Stimulated activated CD8-positive, alpha-beta memory T cell treated with anti-CD3 and anti-CD28 coated beads, Interleukin-2, amount 100 ng/mL, for 1 hour (primary cell): ENCODE results near the gene EGFLAM.

Experiments
- DNase-seq, 2 donors: peaks; one replicate each; pipeline ENCODE4 v3.0.0-alpha.2; 2020; ENCODE audit warnings: low read depth in 2 of 2

EGFLAM gene

DNA sequence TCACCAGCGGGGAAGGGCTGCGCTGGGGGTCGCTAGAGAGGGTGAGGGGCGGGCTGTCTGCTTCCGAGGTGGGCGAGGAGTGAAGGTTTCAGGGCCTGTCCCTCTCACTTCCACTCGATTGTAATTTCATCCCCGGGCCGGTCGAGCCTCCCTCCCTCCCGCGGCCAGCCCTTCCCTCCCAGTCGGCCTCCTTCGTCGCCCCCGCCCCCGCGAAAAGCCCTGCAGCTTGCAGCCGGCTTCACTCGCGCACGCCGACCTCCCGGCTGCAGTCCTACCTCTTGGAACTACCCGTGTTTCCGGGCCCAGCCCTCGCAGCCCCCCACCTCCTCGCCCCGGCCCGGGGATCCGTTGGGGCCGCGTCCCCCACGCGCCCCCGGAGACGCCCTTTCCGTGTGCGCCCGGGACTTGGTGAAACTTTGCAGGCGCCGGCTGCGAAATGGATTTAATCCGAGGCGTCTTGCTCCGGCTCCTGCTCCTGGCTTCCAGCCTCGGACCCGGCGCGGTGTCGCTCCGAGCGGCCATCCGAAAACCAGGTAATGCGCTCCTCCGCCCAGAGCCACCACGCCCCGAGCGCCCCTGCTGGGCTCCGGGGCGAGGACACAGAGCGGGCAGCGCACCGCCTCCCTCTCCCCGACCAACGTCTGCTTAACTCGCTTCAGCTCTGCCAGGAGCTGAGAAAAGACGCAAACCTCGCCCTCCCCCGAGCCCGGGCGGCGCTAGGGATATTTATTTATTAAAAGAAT is at the start of gene EGFLAM:
TSS of gene EGFLAM (plus strand) at position 241 of the 743 bp plus-strand sequence. CDS start at position 437, 196 bp downstream.
- no peak for DNase-seq

DNA sequence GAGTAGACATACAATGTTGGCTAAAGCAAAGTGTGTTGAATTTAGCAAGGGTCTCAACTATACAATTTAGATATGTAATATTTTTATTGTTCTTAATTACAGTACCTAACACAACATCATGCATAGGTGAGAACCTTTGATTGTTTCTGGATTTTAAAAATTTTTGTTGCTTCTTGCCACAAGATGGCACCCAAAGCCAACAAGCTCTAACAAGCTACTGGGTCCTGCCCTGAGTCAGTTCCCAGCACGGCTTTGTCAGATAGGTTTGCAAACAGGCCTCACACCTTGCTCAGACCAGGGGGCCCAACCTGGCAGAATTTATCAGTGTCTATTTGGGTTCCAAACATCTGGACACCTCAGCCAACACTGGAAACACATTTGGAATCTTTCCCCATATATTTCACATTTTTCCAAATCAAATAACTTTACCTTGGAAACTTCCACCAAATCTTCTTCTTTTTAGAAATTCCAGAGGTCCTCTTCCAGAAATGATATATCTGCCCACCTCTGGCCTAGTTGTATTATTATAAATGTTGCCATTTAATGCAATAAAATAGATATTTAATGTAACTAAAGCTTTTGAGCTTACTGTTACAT is 49.5 kb upstream of the EGFLAM start:
- DNase-seq, result no peak

DNA sequence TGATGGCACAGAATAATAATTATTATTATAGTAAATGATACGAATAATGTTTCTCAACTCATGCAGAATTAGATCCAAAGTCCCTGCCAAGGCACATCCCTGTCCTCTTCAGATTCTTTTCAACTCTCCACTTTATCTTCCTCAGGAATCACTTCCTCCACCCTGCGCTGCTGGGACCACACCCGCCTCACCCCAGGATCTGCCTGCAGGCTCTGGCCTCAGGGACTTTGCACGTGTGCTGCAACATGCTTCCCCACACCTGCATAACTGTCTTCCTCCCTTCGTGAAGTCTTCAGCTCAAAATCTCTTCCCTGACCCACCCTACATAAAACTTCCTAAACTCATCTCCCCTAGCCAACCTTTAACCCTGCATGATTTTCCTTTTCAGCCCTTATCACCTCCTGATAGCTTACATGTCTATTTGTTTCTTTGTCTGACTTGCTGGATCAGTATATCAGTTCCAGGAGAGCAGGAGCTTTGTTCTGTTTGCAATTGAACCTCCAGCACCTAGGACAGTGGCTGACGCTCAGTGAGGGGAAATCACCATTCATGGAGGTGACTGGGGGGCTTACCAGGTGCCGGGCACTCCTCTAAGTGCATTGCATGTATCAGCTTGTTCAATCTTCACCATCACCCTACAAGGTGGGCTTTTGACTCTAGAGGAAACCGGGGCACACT is 47.5 kb upstream of the EGFLAM start:
- no peak for DNase-seq

DNA sequence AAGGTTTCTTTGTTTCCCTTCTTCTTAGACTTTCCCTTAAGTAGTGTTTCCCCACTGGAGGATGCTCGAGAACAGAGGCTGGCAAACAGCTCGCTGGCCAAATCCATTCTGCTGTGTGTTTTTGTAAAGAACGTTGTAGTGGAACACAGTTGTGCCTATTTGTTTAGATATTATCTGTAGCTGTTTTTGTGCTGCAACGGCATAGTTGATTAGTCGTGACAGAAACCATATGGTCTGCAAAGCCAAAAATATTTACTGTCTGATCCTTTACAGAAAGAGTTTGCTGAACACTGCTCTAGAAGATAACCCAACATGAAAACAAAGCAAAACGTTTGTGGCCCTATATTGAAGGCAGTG is 47.0 kb upstream of the EGFLAM start:
- DNase-seq, result no peak

DNA sequence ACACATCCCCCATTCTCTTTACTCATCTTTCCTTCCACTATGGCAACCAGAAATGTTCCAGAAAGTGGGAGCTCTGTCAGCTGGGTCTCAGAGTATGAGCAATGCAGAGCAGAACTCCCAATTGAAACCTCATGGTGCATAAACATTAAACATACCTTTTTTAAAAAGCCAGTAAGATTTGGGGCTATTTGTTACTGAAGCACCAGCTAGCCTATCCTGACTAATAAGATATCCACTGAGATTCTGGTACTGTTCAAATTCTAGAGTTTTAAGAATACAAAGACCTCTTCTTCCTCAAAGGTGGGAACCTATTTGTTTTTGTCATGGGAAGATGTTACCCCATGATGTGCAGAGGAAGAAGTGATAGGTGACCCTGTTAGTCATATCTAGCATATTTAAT is 46.1 kb upstream of the EGFLAM start:
- DNase-seq, result no peak

DNA sequence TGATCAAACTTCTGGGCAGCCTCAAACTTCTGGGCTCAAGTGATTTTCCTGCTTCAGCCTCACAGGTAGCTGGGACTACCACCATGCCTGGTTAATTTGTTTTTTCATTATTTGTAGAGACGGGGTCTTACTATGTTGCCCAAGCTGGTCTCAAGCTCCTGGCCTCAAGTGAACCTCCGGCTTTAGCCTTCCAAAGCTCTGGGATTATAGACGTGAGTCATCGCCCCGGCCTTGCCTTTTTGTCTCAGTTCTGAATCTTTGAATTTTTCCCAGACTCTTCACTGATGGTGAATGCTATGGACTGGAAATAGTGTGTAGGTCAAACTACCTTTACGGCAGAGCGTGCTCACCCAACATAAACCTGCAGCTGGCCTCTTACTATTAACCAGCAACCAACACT is 32.3 kb upstream of the EGFLAM start:
- DNase-seq, result no peak

DNA sequence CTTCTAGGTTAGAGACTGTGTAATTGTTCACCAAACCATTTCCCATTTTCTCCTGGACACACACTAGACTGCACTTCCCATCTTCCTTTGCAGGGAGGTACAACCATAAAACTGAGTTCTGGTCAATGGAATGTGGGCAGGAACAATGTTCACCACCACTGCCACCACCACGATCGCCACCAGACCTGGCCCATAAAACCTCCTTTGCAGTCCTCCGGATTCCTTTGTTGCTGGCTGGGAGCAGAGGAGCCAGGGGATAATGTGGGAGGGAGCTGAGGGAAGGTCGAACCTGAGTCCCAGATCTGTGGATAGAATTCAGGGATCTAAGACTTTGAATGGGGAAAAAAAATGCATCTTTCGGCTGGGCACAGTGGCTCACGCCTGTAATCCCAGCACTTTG is 29.4 kb upstream of the EGFLAM start:
- no peak for DNase-seq

DNA sequence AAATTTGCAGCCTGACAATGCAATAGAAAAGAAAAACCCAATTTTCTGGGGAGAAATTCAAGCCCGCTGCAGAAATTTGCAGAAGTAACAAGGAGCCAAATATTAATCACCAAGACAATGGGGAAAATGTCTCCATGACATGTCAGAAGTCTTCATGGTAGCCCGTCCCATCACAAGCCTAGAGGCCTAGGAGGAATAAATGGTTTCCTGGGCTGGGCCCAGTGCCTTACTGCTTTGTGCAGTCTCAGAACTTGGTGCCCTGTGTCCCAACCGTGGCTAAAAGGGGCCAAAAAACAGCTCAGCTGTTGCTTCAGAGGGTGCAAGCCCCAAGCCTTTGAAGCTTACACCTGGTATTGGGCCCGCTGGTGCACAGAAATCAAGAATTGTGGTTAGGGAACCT is 23.6 kb upstream of the EGFLAM start:
- DNase-seq, result no peak

DNA sequence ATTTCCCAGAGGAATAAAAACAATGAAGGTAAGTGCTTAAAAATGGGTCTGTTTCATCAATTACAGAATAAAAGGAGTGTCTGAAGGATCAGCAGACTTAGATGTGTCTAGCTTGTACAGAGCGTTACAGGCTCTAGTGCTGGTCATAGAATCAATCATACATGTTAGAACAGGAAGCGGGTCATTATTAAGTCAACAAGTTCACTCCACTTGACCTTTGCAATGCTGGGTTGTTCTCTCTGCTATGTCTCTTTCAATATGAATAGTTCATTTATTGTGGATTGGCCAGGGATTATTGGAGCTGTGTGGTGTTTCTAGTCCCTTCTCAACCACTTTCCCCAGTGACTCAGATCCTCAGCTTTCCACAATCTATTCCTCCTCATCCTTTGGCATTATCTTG is 20.7 kb upstream of the EGFLAM start:
- no peak for DNase-seq

DNA sequence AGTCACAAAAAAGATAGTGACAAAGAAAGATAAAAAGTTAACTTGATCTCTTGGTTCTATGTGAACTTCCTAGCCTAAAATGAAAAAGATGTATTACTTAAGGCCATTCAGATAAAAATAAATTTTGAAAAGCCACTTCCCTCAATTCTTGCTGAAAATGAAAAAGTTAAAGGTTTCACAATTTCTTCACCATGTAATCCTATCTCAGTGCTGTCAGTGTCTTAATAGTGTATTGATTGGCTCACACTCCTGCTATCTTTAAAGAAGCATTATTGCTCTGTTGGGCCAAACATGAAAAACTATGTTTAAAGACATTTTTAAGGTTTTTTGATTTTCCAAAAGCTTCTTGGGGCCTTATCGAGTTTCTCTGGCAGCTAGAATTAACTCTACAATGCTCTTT is 18.1 kb upstream of the EGFLAM start:
- no peak for DNase-seq

DNA sequence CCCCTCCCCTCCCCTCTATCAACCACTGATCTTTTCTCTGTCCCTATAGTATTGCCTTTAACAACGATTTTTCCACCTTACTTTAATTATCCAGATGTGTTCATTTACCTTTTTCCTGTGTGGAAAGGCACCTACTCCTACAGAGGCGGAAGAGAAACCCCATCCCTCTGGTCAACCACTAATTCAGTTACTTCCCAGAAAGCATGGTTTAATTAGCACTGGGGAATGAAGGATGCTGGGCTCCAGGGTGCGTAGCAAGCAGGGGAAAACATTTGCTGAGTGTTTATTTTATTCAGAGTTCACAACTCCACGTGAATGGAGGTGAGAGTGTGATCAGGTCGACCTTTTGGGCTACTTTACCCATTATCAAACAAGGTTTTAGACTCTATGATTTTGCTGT is 16.7 kb upstream of the EGFLAM start:
- DNase-seq, result no peak

DNA sequence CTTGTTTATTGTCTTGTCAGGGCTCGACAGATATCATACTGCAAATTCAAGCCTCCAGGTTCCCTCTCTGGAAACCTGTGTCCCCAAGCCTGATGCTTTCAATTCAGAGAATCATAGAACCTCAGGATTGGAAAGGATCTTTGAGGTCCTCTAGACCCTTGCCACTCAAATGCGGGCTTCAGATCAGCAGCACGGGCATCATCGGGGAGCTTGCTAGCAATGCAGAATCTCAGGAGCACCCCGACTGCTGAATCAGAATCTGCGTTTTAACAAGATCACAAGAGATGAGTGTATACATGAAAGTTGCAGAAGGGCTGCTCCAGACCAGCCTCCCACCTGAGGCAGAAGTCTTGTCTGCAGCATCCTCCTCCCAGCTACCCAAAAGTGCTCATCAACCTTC is 13.1 kb upstream of the EGFLAM start:
- DNase-seq, result no peak

DNA sequence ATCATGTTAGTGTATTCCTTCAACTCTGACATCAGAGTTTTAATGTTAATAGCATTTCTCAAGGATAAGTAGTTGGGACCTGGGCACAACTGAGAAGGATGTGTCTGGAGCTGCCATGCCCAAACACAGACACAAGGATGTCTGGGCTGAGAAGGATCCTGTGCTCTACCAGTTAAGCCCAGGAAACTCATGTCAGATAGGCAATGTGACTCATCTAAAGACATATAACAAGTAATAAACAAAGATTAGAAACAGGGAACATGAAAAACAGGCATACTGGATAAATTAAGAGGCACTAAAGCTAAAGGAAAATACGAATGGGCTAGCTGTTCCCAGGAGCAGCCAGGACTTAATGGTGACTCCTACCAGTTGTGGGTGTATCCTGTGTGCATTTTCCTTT is 9.1 kb upstream of the EGFLAM start:
- DNase-seq, result no peak

DNA sequence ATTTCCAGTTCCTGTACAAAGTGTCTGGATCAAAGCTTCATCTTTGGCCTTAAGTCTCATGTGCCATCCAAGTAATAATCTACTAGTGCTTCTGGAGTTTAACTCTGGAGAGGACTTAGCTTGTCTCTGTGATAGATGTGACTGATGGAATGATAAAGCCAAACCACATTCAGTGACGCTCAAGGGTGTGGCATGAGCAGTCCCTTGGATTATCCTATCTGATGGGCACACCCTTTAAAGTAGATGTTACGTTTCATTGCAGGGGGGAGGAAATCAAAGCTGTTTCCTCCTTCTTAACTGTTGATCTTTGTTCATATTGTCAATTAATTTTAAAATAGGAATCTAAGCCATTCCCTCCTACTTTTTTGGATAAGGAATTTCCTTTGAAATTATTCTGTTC is 8.5 kb upstream of the EGFLAM start:
- no peak for DNase-seq

DNA sequence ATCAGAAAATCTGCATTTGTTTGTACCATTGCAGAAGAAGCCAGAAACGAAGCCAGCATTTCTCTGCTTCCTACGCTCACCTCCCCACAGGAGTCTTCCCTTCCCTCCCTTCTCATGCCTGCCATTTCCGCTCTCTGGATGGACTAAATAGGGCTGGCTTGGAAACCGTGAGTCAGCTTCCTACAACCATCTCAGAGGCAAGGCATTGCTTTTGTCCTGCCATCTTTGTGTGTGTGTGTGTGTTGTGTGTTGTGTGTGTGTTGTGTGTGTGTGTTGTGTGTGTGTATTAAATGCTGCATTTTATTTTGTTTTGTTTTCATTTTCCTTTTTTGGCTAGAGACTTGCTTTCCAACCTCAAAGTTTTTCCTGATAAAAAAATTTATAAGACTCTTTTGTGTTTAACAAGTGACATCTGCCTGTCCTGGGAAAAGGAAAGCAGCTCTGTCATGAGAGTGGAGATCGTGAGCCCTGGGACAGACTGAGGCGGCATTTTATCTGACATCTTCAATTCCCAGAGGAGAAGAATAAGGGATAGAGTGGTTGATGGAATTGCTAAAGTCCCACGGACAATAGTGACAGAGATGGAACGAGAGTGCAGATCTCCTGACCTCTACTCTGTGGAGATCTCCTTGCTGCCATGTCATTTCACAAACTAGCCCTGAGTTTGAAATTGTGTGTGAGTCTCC is 7.5 kb upstream of the EGFLAM start:
- DNase-seq, result no peak

DNA sequence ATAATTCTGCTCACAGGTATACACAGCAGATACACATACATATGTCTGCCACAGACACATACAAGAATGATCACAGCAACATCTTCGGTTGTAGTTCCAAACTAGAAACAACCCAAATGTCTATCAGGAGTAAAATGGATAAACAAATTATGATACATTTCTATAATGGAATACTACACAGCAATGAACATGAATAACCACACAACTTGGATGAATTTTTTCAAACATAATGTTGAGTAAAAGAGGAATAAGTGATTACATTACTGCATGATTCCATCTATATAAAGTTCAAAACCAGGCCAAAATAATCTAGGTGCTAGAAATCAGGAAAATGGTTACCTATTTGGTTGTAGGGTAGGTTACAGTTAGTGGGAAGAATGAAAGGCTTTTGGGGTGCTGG is 4.6 kb upstream of the EGFLAM start:
- no peak for DNase-seq

DNA sequence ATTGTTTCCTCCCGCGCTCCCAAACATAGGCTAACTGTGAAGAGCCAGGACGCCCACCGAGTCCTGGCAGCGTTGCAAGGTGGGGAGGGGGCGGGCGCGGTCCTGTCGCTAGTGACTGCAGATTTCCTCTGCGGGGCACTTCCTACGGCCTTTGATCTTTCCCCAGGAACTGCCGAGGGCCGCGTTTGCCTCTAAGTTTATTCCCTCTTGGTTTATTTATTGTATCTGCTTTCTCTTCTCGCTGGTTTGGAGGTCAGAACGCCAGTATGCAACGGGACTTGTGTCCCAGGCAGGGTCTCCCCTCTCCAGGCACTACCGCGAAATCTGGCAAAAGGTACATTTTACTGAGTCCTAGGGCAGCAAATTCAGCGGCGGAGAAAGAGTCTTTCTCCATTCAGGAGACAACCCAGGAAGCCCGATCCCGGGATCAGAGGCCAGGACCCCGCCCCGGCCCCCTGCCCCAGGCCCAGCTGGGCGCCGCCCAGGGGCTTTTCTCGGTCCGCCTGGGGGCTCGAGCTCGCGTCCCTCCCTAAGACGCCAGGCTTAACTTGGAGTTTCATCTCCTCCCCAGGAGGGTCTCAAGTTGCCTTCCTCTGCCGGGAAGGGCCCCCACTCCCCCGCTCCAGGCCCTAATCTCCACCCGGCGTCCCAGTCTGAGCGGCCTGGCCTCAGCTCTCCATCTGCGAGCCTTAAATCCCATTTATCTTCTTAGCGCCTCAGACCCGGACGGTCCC is 884 bp upstream of the EGFLAM start:
- no peak for DNase-seq

DNA sequence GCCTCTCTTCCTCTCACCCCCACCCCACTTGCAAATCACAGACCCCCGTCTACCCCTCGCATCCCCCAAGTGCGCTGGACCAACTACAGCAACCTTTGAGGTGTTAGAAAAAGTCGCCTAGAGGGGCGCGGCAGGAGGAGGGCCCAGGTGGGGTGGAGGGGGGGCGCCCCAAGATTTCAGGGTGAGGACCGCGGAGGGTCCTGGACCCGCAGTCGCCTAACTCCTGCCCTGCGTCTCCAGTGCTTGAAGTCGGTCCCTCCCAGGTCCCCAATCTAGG is 379 bp upstream of the EGFLAM start:
- DNase-seq, result no peak

DNA sequence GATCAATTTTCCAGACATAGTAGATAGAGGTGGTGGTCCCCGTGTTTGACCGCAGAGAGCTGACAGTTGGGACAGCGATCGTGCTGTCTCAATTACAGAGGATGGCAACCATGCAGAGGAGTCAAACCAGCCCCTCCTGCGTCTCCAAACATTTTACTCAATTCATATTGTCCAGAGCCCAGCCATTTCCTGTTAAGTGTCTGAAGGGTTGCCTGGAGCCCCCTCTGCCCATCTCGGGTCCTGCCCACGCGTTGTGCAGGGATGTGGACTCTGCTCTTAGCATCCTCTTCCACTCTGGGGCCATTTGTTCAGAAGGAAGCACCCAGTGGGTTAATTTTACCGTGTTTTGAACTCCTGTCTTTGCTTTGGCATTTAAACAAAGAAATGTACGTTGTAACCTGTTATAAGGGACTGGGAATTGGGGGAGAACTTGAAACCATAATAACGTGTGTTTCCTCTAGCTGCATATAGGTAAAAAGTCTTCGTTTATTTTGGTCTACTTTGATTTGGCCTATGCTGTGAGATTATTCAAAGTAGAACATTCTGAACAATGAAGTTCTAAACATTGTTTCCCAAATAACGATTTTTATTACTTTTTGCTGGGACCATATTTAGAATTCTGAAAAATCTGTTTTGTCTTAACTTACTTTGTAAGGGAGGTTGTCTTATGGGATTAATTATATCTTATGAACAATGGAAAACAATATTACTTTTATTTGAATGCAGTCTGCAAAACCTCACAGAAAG is 876 bp downstream of the EGFLAM start:
- DNase-seq, result no peak

DNA sequence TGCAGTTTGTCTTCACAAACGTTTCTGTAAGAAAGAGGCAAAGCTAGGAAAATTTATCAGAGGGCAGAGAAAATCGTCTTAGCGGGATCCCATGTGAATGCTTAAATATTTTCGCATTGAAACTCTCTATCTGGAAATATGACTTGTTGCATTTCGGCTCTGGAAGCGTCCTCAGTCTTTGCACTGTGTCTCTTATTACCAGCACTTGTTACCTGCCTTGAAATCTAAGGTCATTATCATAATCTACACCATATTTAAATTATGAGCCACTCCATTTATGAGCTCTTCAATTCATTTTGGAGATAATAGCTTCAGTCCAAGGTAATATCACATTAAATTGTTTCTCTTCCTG is 1.4 kb downstream of the EGFLAM start:
- DNase-seq, result no peak

DNA sequence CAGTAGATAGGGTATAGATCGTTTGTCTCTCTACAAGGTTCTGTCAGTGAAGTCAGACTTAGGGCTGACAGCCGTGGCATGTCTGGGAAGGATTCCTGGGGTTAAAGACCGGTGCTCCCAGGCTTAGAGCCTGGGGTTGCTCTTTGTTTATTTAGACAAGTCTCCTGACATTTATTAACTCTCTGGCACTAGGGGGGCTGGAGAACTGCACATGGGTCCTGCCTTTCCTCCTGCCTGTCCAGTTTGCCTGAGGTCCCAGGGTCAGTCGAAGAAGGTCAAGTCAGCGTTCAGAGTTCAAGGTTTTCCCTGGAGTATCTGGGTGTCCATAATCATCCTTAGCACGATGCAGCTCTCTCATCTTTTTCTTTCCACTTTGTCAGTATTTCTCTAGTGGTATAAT is 5.6 kb downstream of the EGFLAM start:
- DNase-seq, result no peak
